ENCODE measurements around the gene HMGN4.

HMGN4 gene

DNA sequence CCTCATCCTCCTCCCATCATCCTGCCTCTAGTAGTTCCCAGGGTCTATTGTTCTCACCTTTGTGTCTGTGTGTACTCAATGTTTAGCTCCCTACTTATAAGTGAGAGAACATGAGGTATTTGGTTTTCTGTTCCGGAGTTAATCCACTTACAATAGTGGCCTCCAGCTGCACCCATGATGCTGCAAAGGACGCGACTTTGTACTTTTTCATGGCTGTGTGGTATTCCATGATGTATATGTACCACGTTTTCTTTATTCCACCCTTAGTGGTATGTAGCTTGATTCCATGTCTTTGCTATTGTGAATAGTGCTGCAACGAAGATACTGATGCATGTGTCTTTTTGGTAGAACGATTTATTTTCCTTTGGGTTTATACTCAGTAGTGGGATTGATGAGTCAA, 40.1 kb downstream of the HMGN4 start:
- DNase-seq (ENCODE audit: low read depth), result no peak

DNA sequence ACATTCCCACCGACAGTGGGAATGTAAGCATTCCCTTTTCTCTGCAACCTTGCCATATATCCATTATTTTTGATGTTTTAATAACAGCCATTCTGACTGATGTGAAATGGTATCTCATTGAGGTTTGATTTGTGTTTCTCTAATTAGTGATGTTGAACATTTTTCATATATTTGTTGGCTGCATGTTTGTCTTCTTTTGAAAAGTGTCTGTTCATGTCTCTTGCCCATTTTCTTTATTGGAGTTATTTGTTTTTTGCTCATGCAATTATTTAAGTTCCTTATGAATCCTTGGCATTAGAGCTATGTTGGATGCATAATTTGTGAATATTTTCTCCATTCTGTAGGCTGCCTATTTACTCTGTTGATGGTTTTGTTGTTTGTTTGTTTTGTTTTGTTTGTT, 40.6 kb downstream of the HMGN4 start:
- no peak for DNase-seq (ENCODE audit: low read depth)

GRCh38 chr6:26581164-26581915, 43.2 kb downstream of the HMGN4 start:
- DNase-seq (ENCODE audit: low read depth), result no peak

- no peak for DNase-seq (ENCODE audit: low read depth)
Observed at GRCh38 chr6:26588965-26589364, 50.8 kb downstream of the HMGN4 start.

DNA sequence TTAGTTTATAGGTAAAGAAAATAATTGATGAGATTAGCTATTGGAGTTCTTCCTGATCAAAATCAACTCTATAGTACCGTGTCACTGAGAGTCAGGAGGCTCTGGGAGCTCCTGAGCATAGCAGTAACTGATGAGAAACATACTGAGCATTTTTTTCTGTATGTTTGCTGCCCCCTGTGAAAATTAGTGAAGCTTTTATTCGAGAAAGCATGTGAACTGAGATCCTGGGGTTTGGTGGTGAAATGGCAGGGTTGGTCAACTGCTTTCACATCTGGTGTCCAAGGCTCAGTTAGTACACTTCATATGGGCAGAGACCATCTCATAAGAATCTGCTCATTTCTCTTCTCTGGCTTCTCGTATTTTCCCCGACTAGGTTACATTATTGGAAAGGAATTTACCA, 54.5 kb downstream of the HMGN4 start:
- no peak for DNase-seq (ENCODE audit: low read depth)

- no peak for DNase-seq (ENCODE audit: low read depth)
Observed at GRCh38 chr6:26593278-26594130, 55.3 kb downstream of the HMGN4 start.

- no peak for DNase-seq (ENCODE audit: low read depth)
Observed at GRCh38 chr6:26594131-26594498, 55.9 kb downstream of the HMGN4 start.

DNA sequence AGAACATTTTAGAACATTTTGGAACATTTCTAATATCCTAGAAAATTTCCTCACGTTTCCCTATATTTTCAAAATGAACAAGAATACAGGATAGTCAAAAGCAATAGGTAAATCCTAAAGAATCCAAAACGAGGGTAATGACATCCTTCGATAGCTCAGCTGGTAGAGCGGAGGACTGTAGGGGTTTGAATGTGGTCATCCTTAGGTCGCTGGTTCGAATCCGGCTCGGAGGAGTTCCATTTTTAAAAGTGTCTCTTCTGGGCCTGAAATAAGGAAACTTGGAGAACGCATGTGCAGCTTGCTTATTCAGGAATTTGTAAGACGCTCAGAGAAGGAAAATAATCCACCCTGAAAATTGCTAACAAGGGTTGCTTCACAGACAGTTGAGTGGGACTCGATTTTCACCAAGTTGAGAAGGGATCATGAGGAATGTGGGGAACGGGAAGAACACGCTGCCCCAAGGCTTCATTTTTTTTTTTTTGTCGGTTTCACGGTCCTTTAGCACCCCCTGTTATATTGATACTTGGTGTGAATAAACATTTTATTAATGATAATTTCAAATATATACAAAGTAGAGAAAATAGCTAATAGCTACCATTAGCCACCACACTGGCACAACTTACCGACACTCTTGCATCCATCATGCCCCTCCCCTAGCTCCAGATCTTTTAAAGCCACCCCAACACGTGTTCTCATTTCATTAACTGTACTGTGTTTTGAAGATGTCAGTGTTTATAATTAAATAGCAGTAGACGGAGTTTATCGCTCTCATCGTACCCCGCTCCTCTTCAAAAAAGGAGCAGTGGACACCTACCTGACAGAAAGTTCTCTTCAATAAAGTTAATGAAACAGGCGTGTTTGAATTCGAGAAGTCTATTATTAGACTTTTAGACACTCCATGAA, 56.8 kb downstream of the HMGN4 start:
- DNase-seq (ENCODE audit: low read depth), result no peak

- peak; percentile 78 for DNase-seq (ENCODE audit: low read depth)
Observed at GRCh38 chr6:26595669-26596269, 57.6 kb downstream of the HMGN4 start.

All from stimulated activated CD8-positive, alpha-beta memory T cell treated with anti-CD3 and anti-CD28 coated beads, Interleukin-15, amount 100 ng/mL, for 1 hour (primary cell).